Activated CD4-positive, alpha-beta T cell treated with anti-CD3 and anti-CD28 coated beads, Interleukin-2, Interleukin-6, amounts not matched to agents 100 ng/mL and 50 ng/mL, durations not matched to agents 16 hours and 8 hours (primary cell): Measurements from ENCODE around the gene SYNDIG1.
"Not testable (repeated sequence)": the region's sequence is repeated elsewhere in the genome, so short reads cannot be mapped to it uniquely, and the experiment has no call there.

ENCODE experiments used
- DNase-seq: peaks from one replicate; pipeline ENCODE4 v3.0.0-alpha.2; 2020

Gene SYNDIG1

GRCh38 chr20:24616258-24617079 lies 147.0 kb downstream of the SYNDIG1 start:
- DNase-seq, result no peak

DNA sequence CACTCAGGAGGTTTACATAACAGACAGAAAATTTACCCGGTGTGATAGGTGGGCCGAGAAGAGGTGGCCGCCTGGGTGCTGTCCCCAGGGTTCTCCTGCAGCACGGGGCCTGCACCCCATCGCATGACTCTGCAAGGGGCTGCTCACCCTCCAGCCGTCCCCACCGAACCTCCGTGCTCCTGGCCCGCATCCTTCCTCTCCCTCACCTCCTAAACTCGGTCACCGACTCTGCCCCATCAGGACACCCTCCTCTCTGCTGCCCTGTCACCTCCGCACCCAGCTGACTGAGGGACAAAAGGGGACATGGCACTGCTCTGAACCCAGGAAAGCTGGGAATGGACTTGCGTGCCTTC lies 147.6 kb downstream of the SYNDIG1 start:
- no peak for DNase-seq

- no peak for DNase-seq
Observed at GRCh38 chr20:24617757-24618450, 148.5 kb downstream of the SYNDIG1 start.

DNA sequence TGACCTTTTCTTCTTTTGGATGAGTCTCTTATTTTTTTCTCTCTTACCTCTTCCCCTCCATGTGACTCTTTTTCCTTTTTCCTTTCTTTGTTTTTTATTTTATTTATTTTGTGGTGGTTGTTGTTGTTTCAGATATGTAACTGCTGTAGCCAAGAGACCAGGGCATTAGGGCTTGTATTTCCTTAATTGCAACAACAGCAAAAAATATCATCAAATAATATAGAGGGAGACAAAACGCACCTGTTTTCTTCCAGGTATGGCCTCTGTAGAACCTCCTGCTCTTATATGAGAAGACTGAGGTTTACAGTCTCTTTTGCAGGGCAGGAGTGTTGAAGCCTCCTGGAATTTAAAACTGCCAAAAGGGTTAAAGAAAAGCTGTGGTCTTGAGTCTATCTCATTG lies 149.3 kb downstream of the SYNDIG1 start:
- DNase-seq, result no peak

DNA sequence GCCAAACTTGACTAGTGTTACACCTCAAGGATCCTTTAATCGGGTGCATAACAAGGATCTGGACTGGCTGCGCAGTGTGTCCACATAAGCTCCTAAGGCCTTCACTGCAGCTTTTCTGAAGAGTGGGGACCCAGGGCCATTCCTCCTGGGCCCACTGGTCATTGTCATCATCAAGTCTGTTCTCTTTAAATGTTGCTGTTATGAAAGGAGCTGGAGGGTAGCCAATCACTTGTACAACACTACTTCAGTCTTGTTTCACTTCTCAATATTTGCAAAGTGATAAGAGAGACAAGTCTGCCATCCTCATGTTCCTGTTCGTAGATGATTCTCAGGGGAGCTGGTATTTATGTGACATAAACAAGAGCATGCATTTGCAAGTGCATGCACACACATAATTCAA lies 149.8 kb downstream of the SYNDIG1 start:
- DNase-seq, result no peak

GRCh38 chr20:24620937-24621519 lies 151.6 kb downstream of the SYNDIG1 start:
- DNase-seq, result no peak

- no peak for DNase-seq
Observed at GRCh38 chr20:24622856-24623255, 153.4 kb downstream of the SYNDIG1 start.

DNA sequence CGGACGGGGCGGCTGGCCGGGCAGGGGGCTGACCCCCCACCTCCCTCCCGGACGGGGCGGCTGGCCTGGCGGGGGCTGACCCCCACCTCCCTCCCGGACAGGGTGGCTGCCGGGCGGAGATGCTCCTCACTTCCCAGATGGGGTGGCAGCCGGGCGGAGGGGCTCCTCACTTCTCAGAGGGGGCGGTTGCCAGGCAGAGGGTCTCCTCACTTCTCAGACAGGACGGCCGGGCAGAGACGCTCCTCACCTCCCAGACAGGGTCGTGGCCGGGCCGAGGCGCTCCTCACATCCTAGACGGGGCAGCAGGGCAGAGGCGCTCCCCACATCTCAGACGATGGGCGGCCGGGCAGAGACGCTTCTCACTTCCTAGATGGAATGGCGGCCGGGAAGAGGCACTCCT lies 156.7 kb downstream of the SYNDIG1 start:
- not testable (repeated sequence) for DNase-seq

DNA sequence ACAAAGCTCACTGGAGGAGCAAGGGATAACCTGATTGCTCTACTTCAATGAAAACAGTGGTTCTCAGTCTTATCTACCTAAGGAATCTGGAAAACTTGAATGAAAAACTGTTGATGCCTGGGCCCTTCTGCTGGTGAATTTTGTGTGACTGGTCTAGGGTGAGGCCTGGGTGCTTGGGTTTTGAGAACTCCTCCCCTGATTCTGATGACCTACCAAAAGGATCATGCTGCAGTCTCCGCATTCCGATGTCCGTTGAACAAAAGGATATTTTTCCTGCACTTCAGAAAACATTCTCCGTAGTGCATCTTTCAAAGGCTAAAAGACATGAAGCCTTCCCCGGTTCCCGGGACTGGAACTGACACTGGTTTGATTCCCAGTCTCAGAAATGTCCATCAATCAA lies 157.9 kb downstream of the SYNDIG1 start:
- no peak for DNase-seq

DNA sequence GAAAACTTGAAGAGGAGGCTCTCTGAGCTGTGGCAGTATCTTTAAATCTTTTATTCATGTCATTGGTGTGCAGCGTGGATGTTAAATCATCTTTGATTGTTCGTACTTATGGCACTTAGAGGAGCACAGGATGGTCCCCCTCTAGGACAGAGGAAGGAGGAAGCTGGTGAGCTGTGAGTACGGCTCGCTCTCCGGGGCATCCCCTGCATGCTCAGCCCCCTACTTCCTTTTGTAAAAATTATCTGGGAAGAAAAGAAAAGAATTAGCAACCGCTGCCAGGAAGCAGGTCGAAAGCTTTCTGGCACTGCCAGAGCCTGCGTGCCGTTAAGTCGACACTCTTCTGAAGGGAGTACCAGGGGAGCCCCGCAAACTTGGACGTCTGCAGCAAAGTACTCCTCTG lies 158.5 kb downstream of the SYNDIG1 start:
- no peak for DNase-seq

- no peak for DNase-seq
Observed at GRCh38 chr20:24628985-24629384, 159.6 kb downstream of the SYNDIG1 start.

DNA sequence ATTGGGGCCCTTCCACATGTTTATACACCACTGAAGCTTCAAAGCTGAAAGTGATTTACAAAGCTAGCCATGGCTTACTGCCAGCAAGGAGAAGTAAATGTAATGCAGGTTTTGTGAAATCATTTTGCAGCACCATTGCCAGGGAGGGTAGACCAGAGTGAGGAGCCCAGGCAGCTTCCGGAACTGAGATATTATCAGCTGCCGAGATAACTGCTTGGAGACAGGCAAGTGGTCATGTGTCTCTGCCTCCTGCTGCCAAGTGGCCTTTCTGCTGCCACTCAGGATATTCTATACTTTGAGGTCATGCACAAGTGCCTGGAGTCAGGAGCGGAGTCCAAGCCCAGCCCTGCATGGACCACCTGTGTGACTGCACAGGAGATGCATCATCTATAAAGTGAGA lies 160.2 kb downstream of the SYNDIG1 start:
- no peak for DNase-seq

DNA sequence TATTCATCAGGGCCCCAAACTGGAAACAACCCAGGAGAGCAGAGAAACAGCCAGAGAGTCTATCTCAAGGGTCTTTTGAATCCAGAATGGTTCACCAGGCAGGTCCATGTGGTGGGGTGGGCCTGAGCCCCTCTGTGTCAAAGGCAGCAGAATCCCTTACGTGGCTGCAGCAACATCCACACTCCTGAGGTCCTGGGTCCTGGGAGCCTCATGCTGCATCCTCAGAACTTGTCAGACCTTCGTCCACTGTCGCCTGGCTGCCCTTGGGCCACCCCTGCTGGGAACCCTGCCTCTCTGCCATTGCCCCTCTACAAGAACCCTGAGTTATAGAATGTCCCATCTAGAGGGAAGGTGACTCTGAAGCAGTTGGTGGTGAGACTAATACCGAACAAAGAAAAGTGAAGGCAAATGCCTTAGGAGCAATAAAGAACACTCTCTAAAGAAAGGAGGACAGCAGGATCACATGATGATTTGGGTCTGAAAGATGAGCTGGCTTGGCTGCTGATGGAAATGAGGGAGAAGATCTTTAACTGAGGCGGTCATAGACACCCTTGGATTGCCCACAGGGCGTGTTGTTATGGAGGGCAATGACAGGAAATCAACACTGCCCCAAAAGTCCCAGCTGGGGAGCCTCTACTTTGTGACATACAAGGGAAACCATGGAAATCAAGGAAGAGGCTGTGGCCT lies 161.2 kb downstream of the SYNDIG1 start:
- DNase-seq, result no peak

GRCh38 chr20:24631173-24631505 lies 161.7 kb downstream of the SYNDIG1 start:
- DNase-seq, result no peak

DNA sequence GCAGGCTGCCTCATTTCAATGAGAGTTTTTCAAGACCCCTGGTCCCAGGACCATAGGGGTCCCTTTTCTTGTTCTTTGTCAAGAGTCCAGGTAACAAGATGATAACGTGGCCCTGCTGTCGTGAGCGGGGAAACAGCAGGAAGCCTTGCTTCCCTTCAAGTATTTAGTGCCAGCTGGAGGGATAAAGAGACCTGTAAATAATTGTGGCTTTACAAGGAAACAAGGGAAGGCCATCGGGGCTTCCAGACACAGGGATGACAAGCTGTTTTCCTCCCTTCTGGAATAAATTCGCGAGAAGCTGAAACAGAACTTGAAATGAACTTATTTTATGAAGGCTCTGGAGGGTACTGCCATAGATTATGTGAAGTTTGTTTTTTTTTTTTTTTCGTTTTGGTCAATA lies 163.2 kb downstream of the SYNDIG1 start:
- no peak for DNase-seq

DNA sequence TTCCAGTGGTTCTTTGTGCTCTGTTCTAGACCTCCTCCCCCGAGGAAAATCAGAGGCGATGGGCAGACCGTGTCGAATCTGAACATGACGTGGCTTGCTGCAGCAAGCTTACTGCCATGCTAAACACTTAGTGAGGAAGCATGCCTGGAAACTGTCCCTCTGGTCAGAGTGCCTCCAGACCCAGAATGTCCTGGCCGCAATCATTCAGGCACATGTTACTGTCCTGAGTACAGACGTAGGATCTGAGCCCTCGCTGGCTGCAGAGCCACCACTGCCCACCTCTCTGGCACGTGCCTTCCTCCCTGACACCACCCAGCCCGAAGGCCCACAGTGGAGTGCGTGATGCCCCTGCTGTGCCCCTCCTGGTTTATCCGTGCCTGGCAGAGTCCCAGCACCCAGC lies 163.6 kb downstream of the SYNDIG1 start:
- no peak for DNase-seq

- DNase-seq, result no peak
Observed at GRCh38 chr20:24633521-24633920, 164.1 kb downstream of the SYNDIG1 start.

DNA sequence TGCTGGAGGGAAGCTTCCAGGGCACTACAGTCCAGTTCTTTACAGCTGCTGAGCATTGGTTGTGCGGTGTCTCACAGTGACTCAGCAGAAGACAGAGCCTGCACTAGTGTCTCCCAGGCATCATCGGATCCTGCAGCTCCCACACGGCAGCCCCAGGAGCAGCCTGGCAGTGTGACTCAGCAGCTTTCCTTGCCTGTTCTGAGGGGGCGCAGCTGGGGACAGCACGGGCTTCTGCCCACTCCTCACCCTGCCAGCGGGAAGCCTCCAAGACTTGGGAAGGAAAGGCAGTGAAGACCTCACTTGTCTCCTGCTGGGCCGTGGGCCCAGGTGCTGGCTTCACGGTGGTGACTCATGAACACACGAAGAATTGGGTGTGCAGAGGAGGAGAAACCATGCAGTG lies 165.4 kb downstream of the SYNDIG1 start:
- DNase-seq, result no peak

DNA sequence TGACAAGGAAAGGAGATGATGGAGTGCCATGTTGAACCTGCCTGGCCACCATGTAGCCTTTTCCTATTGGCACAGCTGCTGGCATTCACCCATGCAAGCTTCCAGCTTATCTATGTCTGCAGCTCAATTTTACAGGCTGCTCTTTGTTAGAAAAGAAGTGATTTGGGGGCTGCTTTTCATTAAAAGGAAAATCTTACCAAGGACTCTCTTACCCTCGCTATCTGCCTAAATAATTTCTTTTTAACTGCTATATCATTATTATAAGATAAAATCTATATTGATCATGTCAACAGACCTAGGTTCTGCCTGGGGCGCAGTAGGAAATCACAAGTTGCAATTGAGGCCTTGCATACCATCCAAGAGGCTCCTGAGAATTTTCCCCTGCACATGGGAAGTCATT lies 167.2 kb downstream of the SYNDIG1 start:
- no peak for DNase-seq

GRCh38 chr20:24637087-24637486 lies 167.7 kb downstream of the SYNDIG1 start:
- no peak for DNase-seq

DNA sequence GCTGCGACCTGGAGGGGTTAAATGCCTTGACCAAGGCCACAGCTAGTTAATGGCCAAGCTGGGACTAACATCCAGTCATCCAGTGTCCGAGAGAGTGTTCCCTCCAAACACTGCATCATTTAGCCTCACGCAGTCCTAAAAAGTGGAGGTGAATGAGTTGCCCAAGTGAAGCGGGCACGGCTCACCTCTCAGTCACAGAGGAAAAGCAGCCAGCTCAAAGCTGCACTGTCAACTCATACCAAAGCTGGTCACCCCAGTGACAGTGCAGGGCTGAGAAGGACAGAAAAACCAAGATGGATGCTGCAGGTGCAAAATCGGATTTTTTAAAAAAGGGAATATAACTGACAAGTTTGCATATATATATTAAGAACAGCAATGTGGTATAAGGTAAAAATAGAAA lies 168.5 kb downstream of the SYNDIG1 start:
- DNase-seq, result no peak

GRCh38 chr20:24638591-24639548 lies 169.4 kb downstream of the SYNDIG1 start:
- no peak for DNase-seq

- DNase-seq, result no peak
Observed at GRCh38 chr20:24640276-24640675, 170.8 kb downstream of the SYNDIG1 start.
